OCI-LY7 (cell line): ENCODE results near the gene BAIAP2L1. TPM values are rescaled to one million over a fixed set of nuclear protein-coding genes. Genes with fewer than 3 reads are reported as not detected.
"Not testable (repeated sequence)": the region's sequence is repeated elsewhere in the genome, so short reads cannot be mapped to it uniquely, and the experiment has no call there.

Experiments used
- BruUV-seq: library from RNA; stranded (reverse); fragments of 400-500 nt; replicated peaks from 2 replicates; lab custom pipeline; 2021; lab: Mats Ljungman, UMichigan
- CTCF ChIA-PET: fragments of 300-600 bp; sonication (Branson Sonifier 250); formaldehyde crosslinking; loops from one replicate; lab custom pipeline; 2022; ENCODE audit warnings: antibody characterized with exemption; ENCODE audit not compliant: unreplicated experiment; lab: Charles Lee
- POLR2A ChIA-PET: fragments of 300-600 bp; sonication (Branson Sonifier 250); formaldehyde crosslinking; loops from one replicate; lab custom pipeline; 2022; ENCODE audit warnings: antibody characterized with exemption; lab: Charles Lee
- DNase-seq: peaks from one replicate; pipeline ENCODE4 v3.0.0-alpha.2; 2015; ENCODE audit warnings: low spot score
- H2AFZ ChIP-seq: fragments of 200-600 bp; sonication (generic), shearing (Covaris generic); 2 replicates; pipeline ENCODE4 v1.6.1; 2014; ENCODE audit warnings: mild to moderate bottlenecking, antibody characterized with exemption, low read length, moderate library complexity
- H3K27ac ChIP-seq: fragments of 200-600 bp; sonication (generic); 2 replicates; pipeline ENCODE4 v1.5.1; 2014; ENCODE audit warnings: mixed run types, low read depth, mild to moderate bottlenecking, moderate library complexity, low read length, inconsistent platforms; ENCODE audit not compliant: poor library complexity, severe bottlenecking
- H3K36me3 ChIP-seq: fragments of 200-600 bp; sonication (generic); 2 replicates; pipeline ENCODE4 v1.6.1; 2014; ENCODE audit warnings: mild to moderate bottlenecking, antibody characterized with exemption, low read length, moderate library complexity, mixed read lengths; ENCODE audit not compliant: insufficient read depth
- H3K4me1 ChIP-seq: fragments of 200-600 bp; sonication (generic); 2 replicates; pipeline ENCODE4 v1.5.1; 2014; ENCODE audit warnings: mild to moderate bottlenecking, low read length; ENCODE audit not compliant: insufficient read depth, poor library complexity, severe bottlenecking
- H3K4me2 ChIP-seq: fragments of 200-600 bp; sonication (generic); 2 replicates; pipeline ENCODE4 v1.6.1; 2014; ENCODE audit warnings: mild to moderate bottlenecking, low read length
- H3K4me3 ChIP-seq: fragments of 200-600 bp; sonication (generic); 2 replicates; pipeline ENCODE4 v1.5.1; 2014; ENCODE audit warnings: mild to moderate bottlenecking, low read depth, low read length; ENCODE audit not compliant: poor library complexity, severe bottlenecking
- H3K79me2 ChIP-seq: fragments of 200-600 bp; sonication (generic); 2 replicates; pipeline ENCODE4 v1.6.1; 2016; ENCODE audit warnings: low read depth, mild to moderate bottlenecking, low read length, moderate library complexity, mixed read lengths; ENCODE audit not compliant: insufficient read depth
- H3K9me2 ChIP-seq: fragments of 200-600 bp; sonication (generic); 2 replicates; pipeline ENCODE4 v1.6.1; 2016; ENCODE audit warnings: mild to moderate bottlenecking, low read length, mixed read lengths; ENCODE audit not compliant: insufficient read depth
- H3K9me3 ChIP-seq: fragments of 200-600 bp; sonication (generic); 2 replicates; pipeline ENCODE4 v1.6.1; 2014; ENCODE audit warnings: mild to moderate bottlenecking, mixed run types, low read length, mixed read lengths
- H4K20me1 ChIP-seq: fragments of 200-600 bp; sonication (generic); 2 replicates; pipeline ENCODE4 v1.6.1; 2014; ENCODE audit warnings: mild to moderate bottlenecking, antibody characterized with exemption, low read length, moderate library complexity, mixed read lengths; ENCODE audit not compliant: insufficient read depth
- CTCF ChIP-seq: fragments of 200-600 bp; sonication (generic); conservative IDR thresholded peaks from 2 replicates; pipeline ENCODE4 v1.5.1; 2014; ENCODE audit warnings: mild to moderate bottlenecking, antibody characterized with exemption, low read length, moderate library complexity, mixed read lengths
- EZH2phosphoT487 ChIP-seq: fragments of 200-600 bp; sonication (generic); IDR thresholded peaks from 2 replicates; pipeline ENCODE4 v1.6.1; 2018; ENCODE audit warnings: low read depth, borderline replicate concordance, mild to moderate bottlenecking, mixed run types, antibody characterized with exemption, low read length, moderate library complexity, mixed read lengths
- intact Hi-C: fragments of 100-400 bp; cut with micrococcal nuclease; formaldehyde crosslinking; loops from one replicate; pipeline ENCODE4 v1.10.0; 2022; ENCODE audit not compliant: unreplicated experiment
- total RNA-seq, 2 experiments: library from RNA; depleted of rRNA in 1 of 2; stranded (reverse); fragments of >200 nt in 1 of 2; shearing (Covaris generic) in 1 of 2; gene quantifications; 2 replicates each; pipeline ENCODE4 v1.2.3, GENCODE V29; 2014 to 2022

The BAIAP2L1 gene
- total RNA-seq, 2 experiments from 2014 or later, result not detected

- H3K9me2 ChIP-seq, result no peaks in the 10 kb centered on the region
- no peak for DNase-seq
- no peaks in the 10 kb centered on the region for H3K36me3 ChIP-seq
- POLR2A ChIA-PET, result no interaction called here
- no peak overlapping the region for H3K27ac ChIP-seq
- peaks cover 11% of the 10 kb centered on the region; the same call in 1 of the 2 replicates for H3K9me3 ChIP-seq
- no peak overlapping the region for H3K4me3 ChIP-seq
- no peaks in the 10 kb centered on the region for H3K79me2 ChIP-seq
- H3K4me2 ChIP-seq, result no peak overlapping the region
- H3K4me1 ChIP-seq, result peaks cover 13% of the 10 kb centered on the region
- H2AFZ ChIP-seq, result no peak overlapping the region
- intact Hi-C loops, result loop anchor here (10.0 kb wide), 1 partner anchor 557 kb away; the partner anchor contains the start of genes TMEM130 and TRRAP
- CTCF ChIA-PET, result no interaction called here
- TF ChIP-seq CTCF (no peak), EZH2phosphoT487 (no peak)
- no peaks in the 10 kb centered on the region for H4K20me1 ChIP-seq
- no TSS peak for BruUV-seq
Measured at GRCh38 chr7:98317366-98318040, 83.4 kb downstream of the BAIAP2L1 start.

GRCh38 chr7:98315994-98316527, 84.8 kb downstream of the BAIAP2L1 start:
- H3K9me2 ChIP-seq, H3K4me2 ChIP-seq, H3K79me2 ChIP-seq, POLR2A ChIA-PET, CTCF ChIA-PET, H4K20me1 ChIP-seq, H3K27ac ChIP-seq, BruUV-seq, H3K36me3 ChIP-seq, DNase-seq, H2AFZ ChIP-seq, H3K4me3 ChIP-seq: not testable (repeated sequence)
- H3K4me1 ChIP-seq, result peaks cover 13% of the 10 kb centered on the region
- peaks cover 11% of the 10 kb centered on the region; the same call in 1 of the 2 replicates for H3K9me3 ChIP-seq
- intact Hi-C loops, result loop anchor here (10.0 kb wide), 1 partner anchor 559 kb away; the partner anchor contains the start of genes TMEM130 and TRRAP

GRCh38 chr7:98315318-98315993, 85.4 kb downstream of the BAIAP2L1 start:
- H3K4me2 ChIP-seq, result no peak overlapping the region
- intact Hi-C loops, result loop anchor here (10.0 kb wide), 1 partner anchor 559 kb away; the partner anchor contains the start of genes TMEM130 and TRRAP
- no peak overlapping the region for H3K4me3 ChIP-seq

More at GRCh38 chr7:98315318-98315993, 85.4 kb downstream of the BAIAP2L1 start:
- Histone ChIP-seq H4K20me1 (no peaks in the 10 kb centered on the region), H3K9me2 (no peaks in the 10 kb centered on the region), H3K27ac (peak overlapping the region; percentile 27), H2AFZ (no peak overlapping the region), H3K36me3 (no peaks in the 10 kb centered on the region), H3K79me2 (no peaks in the 10 kb centered on the region), H3K9me3 (peaks cover 11% of the 10 kb centered on the region; the same call in 1 of the 2 replicates), H3K4me1 (peaks cover 13% of the 10 kb centered on the region)
- TF ChIP-seq CTCF (no peak), EZH2phosphoT487 (no peak)
- DNase-seq, result peak; percentile 28
- ChIA-PET POLR2A (no interaction called here), CTCF (no interaction called here)
- BruUV-seq, result no TSS peak
